NCI-H2107 (cell line): ENCODE results near the gene VIPR2.

ENCODE experiments used
- DNase-seq: peaks from one replicate; lab custom pipeline; 2025; lab: John Stamatoyannopoulos, UW

Gene VIPR2

GRCh38 chr7:159121068-159121467 lies 23.6 kb downstream of the VIPR2 start:
- DNase-seq: no peak

- no peak for DNase-seq
These were observed 24.1 kb downstream of the VIPR2 start for GRCh38 chr7:159120540-159120919.

GRCh38 chr7:159119851-159120539 lies 24.7 kb downstream of the VIPR2 start:
- no peak for DNase-seq

GRCh38 chr7:159119026-159119741 lies 25.5 kb downstream of the VIPR2 start:
- DNase-seq: no peak

GRCh38 chr7:159118623-159119022 lies 26.0 kb downstream of the VIPR2 start:
- DNase-seq: no peak

GRCh38 chr7:159118197-159118595 lies 26.5 kb downstream of the VIPR2 start:
- no peak for DNase-seq

- no peak for DNase-seq
These were observed 27.1 kb downstream of the VIPR2 start for GRCh38 chr7:159117366-159118196.

- no peak for DNase-seq
These were observed 27.9 kb downstream of the VIPR2 start for GRCh38 chr7:159116581-159117339.

- no peak for DNase-seq
These were observed 28.8 kb downstream of the VIPR2 start for GRCh38 chr7:159115601-159116501.

- no peak for DNase-seq
These were observed 29.7 kb downstream of the VIPR2 start for GRCh38 chr7:159114981-159115380.

GRCh38 chr7:159114096-159114495 lies 30.6 kb downstream of the VIPR2 start:
- DNase-seq: no peak

GRCh38 chr7:159113056-159113455 lies 31.6 kb downstream of the VIPR2 start:
- DNase-seq: no peak

GRCh38 chr7:159112136-159113011 lies 32.3 kb downstream of the VIPR2 start:
- no peak for DNase-seq

- no peak for DNase-seq
These were observed 35.0 kb downstream of the VIPR2 start for GRCh38 chr7:159109653-159110035.

- DNase-seq: no peak
These were observed 35.6 kb downstream of the VIPR2 start for GRCh38 chr7:159108941-159109652.

GRCh38 chr7:159108491-159108890 lies 36.2 kb downstream of the VIPR2 start:
- DNase-seq: no peak

- DNase-seq: no peak
These were observed 37.3 kb downstream of the VIPR2 start for GRCh38 chr7:159107161-159107892.
